A549 (cell line): ENCODE data around the gene PCDH10. TPM values are rescaled to one million over a fixed set of nuclear protein-coding genes. Genes with fewer than 3 reads are reported as not detected.

Source experiments
- ATAC-seq, 2 experiments: fragments of 200-7000 bp in 1 of 2; fragments of >200 bp in 1 of 2; cut with Nextera tagmentation in 1 of 2; cut with Tn5 transposase in 1 of 2; 3 replicates each; pipeline versions ENCODE4 v1.8.0 to v1.9.1; 2018 to 2020; ENCODE audit warnings: mild to moderate bottlenecking in 1 of 2, moderate library complexity in 1 of 2
- CTCF ChIA-PET: fragments of 300-600 bp; sonication (Branson Sonifier 250); formaldehyde crosslinking; extraction: SDS; loops from one replicate; lab custom pipeline; 2021; ENCODE audit warnings: antibody characterized with exemption, inconsistent platforms; lab: Yijun Ruan, JAX
- POLR2A ChIA-PET: fragments of 350-600 bp; formaldehyde crosslinking; extraction: SDS; loops from one replicate; lab custom pipeline; 2021; ENCODE audit warnings: antibody characterized with exemption, inconsistent platforms; lab: Yijun Ruan, JAX
- DNase-seq, 2 experiments: peaks; one replicate each; pipeline versions ENCODE4 v3.0.0 to v3.0.0-alpha.2; 2011 to 2016; ENCODE audit warnings: low read depth in 1 of 2, low spot score in 1 of 2
- FAIRE-seq: peaks from 2 replicates; lab custom pipeline; 2011; peaks lifted over from hg19 to GRCh38; lab: Jason Lieb, UNC
- H3K27ac ChIP-seq, 2 experiments: fragments of >200 bp; sonication (Bioruptor Twin); formaldehyde crosslinking; 3 replicates each; pipeline ENCODE4 v1.5.1; 2016 to 2017
- H3K4me1 ChIP-seq: fragments of >200 bp; sonication (Bioruptor Twin); formaldehyde crosslinking; 3 replicates; pipeline ENCODE4 v1.6.1; 2016
- H3K4me2 ChIP-seq: fragments of >200 bp; sonication (Bioruptor Twin); formaldehyde crosslinking; 3 replicates; pipeline ENCODE4 v1.6.1; 2016
- H3K4me3 ChIP-seq: fragments of >200 bp; sonication (Bioruptor Twin); formaldehyde crosslinking; 3 replicates; pipeline ENCODE4 v1.5.1; 2016
- H3K9me3 ChIP-seq: fragments of >200 bp; sonication (Bioruptor Twin); formaldehyde crosslinking; 3 replicates; pipeline ENCODE4 v1.6.1; 2016
- BCL3 ChIP-seq: fragments of >200 bp; sonication (Bioruptor Twin); formaldehyde crosslinking; IDR thresholded peaks from 3 replicates; pipeline ENCODE4 v1.6.1; 2016
- CEBPB ChIP-seq, 2 experiments: fragments of >200 bp in 1 of 2; sonication (Bioruptor Twin) in 1 of 2; formaldehyde crosslinking in 1 of 2; IDR thresholded peaks; 2 replicates each; pipeline ENCODE4 v1.6.1; 2012 to 2016
- EP300 ChIP-seq, 2 experiments: fragments of >200 bp; sonication (Bioruptor Twin); formaldehyde crosslinking; IDR thresholded peaks; 2 replicates in 1 of 2; 3 replicates in 1 of 2; pipeline ENCODE4 v1.6.1; 2016 to 2017
- GATA3 ChIP-seq: IDR thresholded peaks from 2 replicates; pipeline ENCODE4 v1.6.1; 2012; ENCODE audit warnings: borderline replicate concordance
- HEYL ChIP-seq: fragments of 250-450 bp; sonication (Bioruptor Pico); IDR thresholded peaks from 2 replicates; pipeline ENCODE4 v1.8.0; 2021; ENCODE audit warnings: mild to moderate bottlenecking, moderate library complexity
- HOXB13 ChIP-seq: fragments of 250-450 bp; sonication (Bioruptor Pico); IDR thresholded peaks from 2 replicates; pipeline ENCODE4 v1.5.0; 2020; ENCODE audit warnings: low read depth, mild to moderate bottlenecking, moderate library complexity
- JUNB ChIP-seq: fragments of >200 bp; sonication (Bioruptor Twin); formaldehyde crosslinking; IDR thresholded peaks from 2 replicates; pipeline ENCODE4 v1.6.1; 2016
- MAX ChIP-seq: IDR thresholded peaks from 2 replicates; pipeline ENCODE4 v1.6.1; 2012
- MYC ChIP-seq: IDR thresholded peaks from 2 replicates; pipeline ENCODE4 v1.6.1; 2012; ENCODE audit warnings: mild to moderate bottlenecking, inconsistent platforms, low read length, improper control_type of control experiment, borderline replicate concordance
- PBX3 ChIP-seq: IDR thresholded peaks from 2 replicates; pipeline ENCODE4 v1.6.1; 2012
- PHF8 ChIP-seq: fragments of 200-600 bp; sonication (generic); IDR thresholded peaks from 2 replicates; pipeline ENCODE4 v1.6.1; 2016; ENCODE audit warnings: low read depth, mild to moderate bottlenecking, antibody characterized with exemption, moderate library complexity, borderline replicate concordance
- POLR2A ChIP-seq: IDR thresholded peaks from 2 replicates; pipeline ENCODE4 v1.6.1; 2012; ENCODE audit warnings: mild to moderate bottlenecking, low read length
- POLR2AphosphoS2 ChIP-seq: conservative IDR thresholded peaks from 2 replicates; pipeline ENCODE4 v1.6.1; 2012; ENCODE audit warnings: low read length, improper control_type of control experiment, inconsistent platforms
- RFX5 ChIP-seq: fragments of 450-650 bp; IDR thresholded peaks from 2 replicates; pipeline ENCODE4 v1.7.1; 2014; ENCODE audit warnings: antibody characterized with exemption, mild to moderate bottlenecking, moderate library complexity
- SMC3 ChIP-seq: fragments of >200 bp; sonication (Bioruptor Twin); formaldehyde crosslinking; IDR thresholded peaks from 3 replicates; pipeline ENCODE4 v1.6.1; 2018; ENCODE audit warnings: inconsistent platforms
- SREBF2 ChIP-seq: fragments of 450-650 bp; IDR thresholded peaks from 2 replicates; pipeline ENCODE4 v1.6.1; 2014; ENCODE audit warnings: mild to moderate bottlenecking, moderate library complexity
- TFCP2L1 ChIP-seq: fragments of 250-450 bp; sonication (Bioruptor Pico); IDR thresholded peaks from 2 replicates; pipeline ENCODE4 v1.5.0; 2021; ENCODE audit warnings: mild to moderate bottlenecking
- TP53 ChIP-seq: fragments of 250-450 bp; sonication (Bioruptor Pico); IDR thresholded peaks from 2 replicates; pipeline ENCODE4 v1.5.0; 2021; ENCODE audit warnings: mild to moderate bottlenecking, moderate library complexity
- ZC3H11A ChIP-seq: fragments of 450-650 bp; IDR thresholded peaks from 2 replicates; pipeline ENCODE4 v1.6.1; 2014; ENCODE audit warnings: antibody characterized with exemption, mild to moderate bottlenecking
- ZNF302 ChIP-seq: fragments of 250-450 bp; sonication (Bioruptor Pico); IDR thresholded peaks from 2 replicates; pipeline ENCODE4 v1.9.0; 2021; ENCODE audit warnings: inconsistent platforms, mild to moderate bottlenecking, moderate library complexity
- ZSCAN20 ChIP-seq: fragments of 250-450 bp; sonication (Bioruptor Pico); IDR thresholded peaks from 2 replicates; pipeline ENCODE4 v1.8.0; 2022; ENCODE audit warnings: mild to moderate bottlenecking, moderate library complexity
- WGBS: methylation state at CpG from one replicate; pipeline ENCODE4 v1.1.6; 2017; ENCODE audit errors: missing lambda C conversion rate; 5-methylcytosine and 5-hydroxymethylcytosine counted together
- polyA plus RNA-seq, 4 experiments: library from polyadenylated mRNA; depleted of rRNA in 3 of 4; stranded (reverse); fragments of >200 nt; fragmentation: RNase III in 1 of 4; extraction: RNeasy Plus Mini Kit Qiagen cat#74134 plus additional on column Dnase treatment in 1 of 4; gene quantifications; 2 replicates in 3 of 4; 3 replicates in 1 of 4; pipeline ENCODE4 v1.2.3, GENCODE V29; 2011 to 2017
- TF ChIP-seq, protein P1 (sequence below): fragments of 200-600 bp; sonication (generic); IDR thresholded peaks from 2 replicates; pipeline ENCODE4 v1.6.1; 2016; ENCODE audit warnings: antibody characterized with exemption, mild to moderate bottlenecking, moderate library complexity
- TF ChIP-seq, protein P2 (sequence below): fragments of 450-650 bp; IDR thresholded peaks from 2 replicates; pipeline ENCODE4 v1.6.1; 2014; ENCODE audit warnings: antibody characterized with exemption
- TF ChIP-seq, protein P3 (sequence below): fragments of >200 bp; sonication (Bioruptor Twin); formaldehyde crosslinking; IDR thresholded peaks from 2 replicates; pipeline ENCODE4 v1.6.1; 2016

PCDH10 gene
- polyA plus RNA-seq, 2 of the 4 experiments (the other 2 are of a cell fraction): 0.37 to 0.49 TPM

GRCh38 chr4:133102043-133102442, 47.1 kb upstream of the PCDH10 start (continued):
- TF ChIP-seq, protein P1, sequence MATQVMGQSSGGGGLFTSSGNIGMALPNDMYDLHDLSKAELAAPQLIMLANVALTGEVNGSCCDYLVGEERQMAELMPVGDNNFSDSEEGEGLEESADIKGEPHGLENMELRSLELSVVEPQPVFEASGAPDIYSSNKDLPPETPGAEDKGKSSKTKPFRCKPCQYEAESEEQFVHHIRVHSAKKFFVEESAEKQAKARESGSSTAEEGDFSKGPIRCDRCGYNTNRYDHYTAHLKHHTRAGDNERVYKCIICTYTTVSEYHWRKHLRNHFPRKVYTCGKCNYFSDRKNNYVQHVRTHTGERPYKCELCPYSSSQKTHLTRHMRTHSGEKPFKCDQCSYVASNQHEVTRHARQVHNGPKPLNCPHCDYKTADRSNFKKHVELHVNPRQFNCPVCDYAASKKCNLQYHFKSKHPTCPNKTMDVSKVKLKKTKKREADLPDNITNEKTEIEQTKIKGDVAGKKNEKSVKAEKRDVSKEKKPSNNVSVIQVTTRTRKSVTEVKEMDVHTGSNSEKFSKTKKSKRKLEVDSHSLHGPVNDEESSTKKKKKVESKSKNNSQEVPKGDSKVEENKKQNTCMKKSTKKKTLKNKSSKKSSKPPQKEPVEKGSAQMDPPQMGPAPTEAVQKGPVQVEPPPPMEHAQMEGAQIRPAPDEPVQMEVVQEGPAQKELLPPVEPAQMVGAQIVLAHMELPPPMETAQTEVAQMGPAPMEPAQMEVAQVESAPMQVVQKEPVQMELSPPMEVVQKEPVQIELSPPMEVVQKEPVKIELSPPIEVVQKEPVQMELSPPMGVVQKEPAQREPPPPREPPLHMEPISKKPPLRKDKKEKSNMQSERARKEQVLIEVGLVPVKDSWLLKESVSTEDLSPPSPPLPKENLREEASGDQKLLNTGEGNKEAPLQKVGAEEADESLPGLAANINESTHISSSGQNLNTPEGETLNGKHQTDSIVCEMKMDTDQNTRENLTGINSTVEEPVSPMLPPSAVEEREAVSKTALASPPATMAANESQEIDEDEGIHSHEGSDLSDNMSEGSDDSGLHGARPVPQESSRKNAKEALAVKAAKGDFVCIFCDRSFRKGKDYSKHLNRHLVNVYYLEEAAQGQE: no peak
- TF ChIP-seq PBX3 (no peak), HOXB13 (no peak), POLR2A (no peak), TP53 (no peak), HEYL (no peak), MYC (no peak), RFX5 (no peak)
- TF ChIP-seq, protein P2, sequence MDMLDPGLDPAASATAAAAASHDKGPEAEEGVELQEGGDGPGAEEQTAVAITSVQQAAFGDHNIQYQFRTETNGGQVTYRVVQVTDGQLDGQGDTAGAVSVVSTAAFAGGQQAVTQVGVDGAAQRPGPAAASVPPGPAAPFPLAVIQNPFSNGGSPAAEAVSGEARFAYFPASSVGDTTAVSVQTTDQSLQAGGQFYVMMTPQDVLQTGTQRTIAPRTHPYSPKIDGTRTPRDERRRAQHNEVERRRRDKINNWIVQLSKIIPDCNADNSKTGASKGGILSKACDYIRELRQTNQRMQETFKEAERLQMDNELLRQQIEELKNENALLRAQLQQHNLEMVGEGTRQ: no peak

DNA sequence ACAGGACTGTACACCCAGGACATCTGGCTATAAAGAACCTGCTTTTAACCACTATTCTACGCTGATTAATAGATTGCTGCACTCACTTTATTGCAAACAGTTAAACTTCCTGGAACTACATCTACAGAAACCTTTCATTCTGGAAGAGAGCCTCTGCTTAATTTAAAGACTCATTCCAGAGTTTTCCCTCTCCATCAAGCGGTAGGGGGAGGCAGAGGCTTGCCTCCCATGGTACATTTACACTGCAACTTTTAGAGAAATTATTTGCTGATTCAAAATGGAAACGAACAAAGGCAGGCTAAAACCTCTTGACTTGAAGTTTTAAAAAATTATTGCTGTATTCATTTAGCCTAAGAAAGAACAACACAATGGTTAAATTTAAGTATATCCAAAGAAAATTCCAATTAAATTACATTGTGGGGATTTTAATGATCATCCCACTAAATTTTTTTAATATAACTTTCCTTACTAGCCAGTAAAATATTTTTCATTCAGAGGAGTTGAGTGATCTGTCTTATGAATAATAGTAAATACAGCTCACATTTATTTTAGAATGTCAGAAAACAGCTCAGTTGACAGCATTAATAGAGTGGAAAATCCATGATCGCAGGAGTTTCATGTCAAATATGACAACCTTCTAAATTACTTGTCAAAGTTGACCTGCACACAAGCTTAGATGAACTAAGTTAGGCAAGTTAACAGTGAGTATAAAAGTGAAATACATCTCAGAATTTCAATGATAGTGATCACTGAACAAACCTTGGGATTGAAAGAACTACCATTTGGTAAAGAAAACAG, 46.3 kb upstream of the PCDH10 start:
- no peak for TF ChIP-seq ZC3H11A
- no peak for TF ChIP-seq BCL3
- TF ChIP-seq, protein P3, sequence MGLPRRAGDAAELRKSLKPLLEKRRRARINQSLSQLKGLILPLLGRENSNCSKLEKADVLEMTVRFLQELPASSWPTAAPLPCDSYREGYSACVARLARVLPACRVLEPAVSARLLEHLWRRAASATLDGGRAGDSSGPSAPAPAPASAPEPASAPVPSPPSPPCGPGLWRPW: no peak
- TF ChIP-seq, protein P1: no peak
- TF ChIP-seq, protein P2: no peak
- no peak for TF ChIP-seq ZSCAN20 (CRISPR knock-in tag)
- no peak for TF ChIP-seq MAX
- TF ChIP-seq SREBF2: no peak
- no peak for TF ChIP-seq SMC3
- no peak for TF ChIP-seq TFCP2L1 (CRISPR knock-in tag)
- TF ChIP-seq PBX3: no peak
- no peak for TF ChIP-seq GATA3
- TF ChIP-seq JUNB: no peak
- no peak for TF ChIP-seq CEBPB (IDR thresholded peaks at IDR 0.05)
- TF ChIP-seq PHF8: no peak
- no peak for TF ChIP-seq POLR2A
- no peak for TF ChIP-seq ZNF302 (CRISPR knock-in tag)
- TF ChIP-seq TP53: no peak
- TF ChIP-seq POLR2AphosphoS2: no peak
- TF ChIP-seq EP300 (IDR thresholded peaks at IDR 0.05): no peak
- TF ChIP-seq, all 56 proteins: peak for 0
- ATAC-seq (no peak), FAIRE-seq (no peak), DNase-seq (no peak)
- 9% methylated on average over 4 of the region's 4 CpGs for WGBS
- H3K9me3 ChIP-seq: no peaks in the 10 kb centered on the region
- CTCF ChIA-PET: no interaction called here
- no peak overlapping the region for H3K4me2 ChIP-seq
- POLR2A ChIA-PET: no interaction called here
- H3K4me1 ChIP-seq: no peaks in the 10 kb centered on the region
- no peak overlapping the region for H3K4me3 ChIP-seq
- no peak overlapping the region for H3K27ac ChIP-seq
